ENCODE measurements around the gene KIAA1217.

KIAA1217 gene

DNA sequence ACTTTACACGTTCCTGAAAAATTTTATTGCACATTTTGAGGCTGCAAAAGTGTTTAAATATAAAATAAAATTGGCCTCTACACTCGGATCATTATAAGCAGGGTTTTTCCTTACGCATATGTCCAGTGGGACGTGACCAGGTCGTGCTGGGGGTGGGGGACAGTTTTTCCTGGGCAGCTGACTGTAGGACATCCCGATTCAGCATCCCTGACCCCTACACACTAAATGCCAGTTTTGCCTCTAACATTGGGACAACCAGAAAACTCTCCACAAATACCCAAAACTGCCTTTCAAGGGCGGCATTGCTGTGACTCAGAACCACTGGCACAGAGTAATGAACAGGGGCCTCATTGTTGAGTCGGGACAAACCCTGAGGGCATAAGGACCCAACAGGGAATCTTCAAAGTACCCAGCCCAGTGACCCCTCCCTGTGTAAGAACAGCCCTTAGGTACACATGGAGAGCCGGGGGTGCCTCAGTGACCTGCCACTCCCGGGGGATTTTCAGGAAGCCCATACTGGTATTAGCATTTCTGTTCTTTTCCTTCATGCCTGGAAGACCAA is 344.2 kb downstream of the KIAA1217 start:
- no peak overlapping the region for H3K4me2 ChIP-seq (ENCODE audit: low read length)

DNA sequence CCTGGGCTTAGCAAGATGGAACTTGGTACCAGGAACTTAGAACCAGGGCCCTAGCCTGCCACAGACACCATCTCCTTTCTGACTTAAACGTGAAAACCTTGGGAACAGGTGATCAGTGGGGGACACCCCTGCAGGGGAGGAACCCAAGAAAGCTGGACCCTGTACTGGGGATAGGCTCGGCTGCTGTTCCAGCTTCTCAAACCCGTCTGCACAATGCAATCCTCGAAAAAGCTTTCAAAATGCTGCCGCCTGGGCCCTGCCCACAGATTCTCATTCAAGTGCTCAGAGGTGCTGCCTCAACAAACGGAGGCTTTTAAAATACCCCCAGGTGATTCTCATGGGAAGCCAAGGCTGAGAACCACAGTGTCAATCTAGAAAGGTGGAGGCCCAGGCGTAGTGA is 345.1 kb downstream of the KIAA1217 start:
- Histone ChIP-seq H2AFZ (ENCODE audit: low read depth, low read length) (no peak overlapping the region), H4K20me1 (ENCODE audit: insufficient read depth, low read length) (no peaks in the 10 kb centered on the region), H3K9ac (ENCODE audit: low read length) (no peak overlapping the region), H3K27ac (ENCODE audit: low read length) (no peak overlapping the region), H3K79me2 (ENCODE audit: low read length) (no peaks in the 10 kb centered on the region), H3K4me2 (ENCODE audit: low read length) (no peak overlapping the region), H3K4me1 (ENCODE audit: low read length) (no peaks in the 10 kb centered on the region), H3K9me3 (ENCODE audit: insufficient read depth, low read length) (no peaks in the 10 kb centered on the region), H3K4me3 (ENCODE audit: low read length) (no peak overlapping the region), H3K36me3 (replicated peaks; ENCODE audit: low read depth, low read length) (no peaks in the 10 kb centered on the region), H3K27me3 (ENCODE audit: low read depth, low read length) (no peaks in the 10 kb centered on the region)
- TF ChIP-seq, protein P1, sequence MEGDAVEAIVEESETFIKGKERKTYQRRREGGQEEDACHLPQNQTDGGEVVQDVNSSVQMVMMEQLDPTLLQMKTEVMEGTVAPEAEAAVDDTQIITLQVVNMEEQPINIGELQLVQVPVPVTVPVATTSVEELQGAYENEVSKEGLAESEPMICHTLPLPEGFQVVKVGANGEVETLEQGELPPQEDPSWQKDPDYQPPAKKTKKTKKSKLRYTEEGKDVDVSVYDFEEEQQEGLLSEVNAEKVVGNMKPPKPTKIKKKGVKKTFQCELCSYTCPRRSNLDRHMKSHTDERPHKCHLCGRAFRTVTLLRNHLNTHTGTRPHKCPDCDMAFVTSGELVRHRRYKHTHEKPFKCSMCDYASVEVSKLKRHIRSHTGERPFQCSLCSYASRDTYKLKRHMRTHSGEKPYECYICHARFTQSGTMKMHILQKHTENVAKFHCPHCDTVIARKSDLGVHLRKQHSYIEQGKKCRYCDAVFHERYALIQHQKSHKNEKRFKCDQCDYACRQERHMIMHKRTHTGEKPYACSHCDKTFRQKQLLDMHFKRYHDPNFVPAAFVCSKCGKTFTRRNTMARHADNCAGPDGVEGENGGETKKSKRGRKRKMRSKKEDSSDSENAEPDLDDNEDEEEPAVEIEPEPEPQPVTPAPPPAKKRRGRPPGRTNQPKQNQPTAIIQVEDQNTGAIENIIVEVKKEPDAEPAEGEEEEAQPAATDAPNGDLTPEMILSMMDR (IDR thresholded peaks at IDR 0.05; ENCODE audit: low read depth, low read length) = no peak
- TF ChIP-seq EZH2phosphoT487 (IDR thresholded peaks at IDR 0.05; ENCODE audit: low read depth) = no peak

More for the DNA sequence above, 344.2 kb downstream of the KIAA1217 start:
- Histone ChIP-seq H3K9ac (ENCODE audit: low read length) (no peak overlapping the region), H3K4me3 (ENCODE audit: low read length) (no peak overlapping the region), H3K79me2 (ENCODE audit: low read length) (no peaks in the 10 kb centered on the region), H3K9me3 (ENCODE audit: insufficient read depth, low read length) (no peaks in the 10 kb centered on the region), H3K36me3 (replicated peaks; ENCODE audit: low read depth, low read length) (no peaks in the 10 kb centered on the region), H4K20me1 (ENCODE audit: insufficient read depth, low read length) (no peaks in the 10 kb centered on the region), H3K4me1 (ENCODE audit: low read length) (no peaks in the 10 kb centered on the region), H3K27me3 (ENCODE audit: low read depth, low read length) (no peaks in the 10 kb centered on the region), H3K27ac (ENCODE audit: low read length) (no peak overlapping the region), H2AFZ (ENCODE audit: low read depth, low read length) (no peak overlapping the region)
- no peak for TF ChIP-seq EZH2phosphoT487 (IDR thresholded peaks at IDR 0.05; ENCODE audit: low read depth)
- TF ChIP-seq, protein P1 (IDR thresholded peaks at IDR 0.05; ENCODE audit: low read depth, low read length) = no peak

DNA sequence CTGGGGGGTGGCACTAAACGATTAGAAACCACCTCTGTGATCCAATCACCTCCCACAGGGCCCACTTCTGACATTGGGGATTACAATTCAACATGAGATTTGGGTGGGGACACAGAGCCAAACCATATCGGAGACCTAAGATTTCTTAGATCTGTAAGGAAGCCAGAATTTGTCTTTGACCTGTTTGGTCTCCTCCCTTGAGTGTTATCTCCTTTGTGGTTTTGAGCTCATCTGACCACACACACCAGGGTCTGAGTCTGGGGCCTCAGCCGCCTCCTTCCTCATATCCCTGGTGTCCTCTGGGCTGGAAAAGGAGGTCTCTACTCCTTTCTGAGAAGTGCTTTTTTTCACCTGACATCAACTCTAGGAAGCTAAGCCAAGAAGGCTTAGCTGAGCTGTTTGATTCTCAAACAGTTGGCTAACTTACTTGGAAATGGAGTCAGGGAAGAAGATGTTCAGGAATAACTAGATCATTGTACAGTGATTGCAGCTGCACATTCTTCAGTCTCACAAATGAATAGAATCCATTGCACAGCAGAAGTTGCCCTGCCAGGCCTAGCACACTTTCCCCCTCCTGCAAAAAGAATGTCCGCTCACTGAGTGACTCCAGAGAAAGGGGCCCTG is 347.3 kb downstream of the KIAA1217 start:
- H3K27me3 ChIP-seq (ENCODE audit: low read depth, low read length) = no peaks in the 10 kb centered on the region
- H3K36me3 ChIP-seq (replicated peaks; ENCODE audit: low read depth, low read length) = no peaks in the 10 kb centered on the region
- no peaks in the 10 kb centered on the region for H3K4me1 ChIP-seq (ENCODE audit: low read length)
- H3K9me3 ChIP-seq (ENCODE audit: insufficient read depth, low read length) = no peaks in the 10 kb centered on the region
- H3K79me2 ChIP-seq (ENCODE audit: low read length) = no peaks in the 10 kb centered on the region
- no peaks in the 10 kb centered on the region for H4K20me1 ChIP-seq (ENCODE audit: insufficient read depth, low read length)
- no peak overlapping the region for H3K9ac ChIP-seq (ENCODE audit: low read length)
- H2AFZ ChIP-seq (ENCODE audit: low read depth, low read length) = no peak overlapping the region
- no peak for TF ChIP-seq EZH2phosphoT487 (IDR thresholded peaks at IDR 0.05; ENCODE audit: low read depth)
- TF ChIP-seq, protein P1 (IDR thresholded peaks at IDR 0.05; ENCODE audit: low read depth, low read length) = no peak
- H3K4me3 ChIP-seq (ENCODE audit: low read length) = no peak overlapping the region
- no peak overlapping the region for H3K27ac ChIP-seq (ENCODE audit: low read length)
- no peak overlapping the region for H3K4me2 ChIP-seq (ENCODE audit: low read length)

DNA sequence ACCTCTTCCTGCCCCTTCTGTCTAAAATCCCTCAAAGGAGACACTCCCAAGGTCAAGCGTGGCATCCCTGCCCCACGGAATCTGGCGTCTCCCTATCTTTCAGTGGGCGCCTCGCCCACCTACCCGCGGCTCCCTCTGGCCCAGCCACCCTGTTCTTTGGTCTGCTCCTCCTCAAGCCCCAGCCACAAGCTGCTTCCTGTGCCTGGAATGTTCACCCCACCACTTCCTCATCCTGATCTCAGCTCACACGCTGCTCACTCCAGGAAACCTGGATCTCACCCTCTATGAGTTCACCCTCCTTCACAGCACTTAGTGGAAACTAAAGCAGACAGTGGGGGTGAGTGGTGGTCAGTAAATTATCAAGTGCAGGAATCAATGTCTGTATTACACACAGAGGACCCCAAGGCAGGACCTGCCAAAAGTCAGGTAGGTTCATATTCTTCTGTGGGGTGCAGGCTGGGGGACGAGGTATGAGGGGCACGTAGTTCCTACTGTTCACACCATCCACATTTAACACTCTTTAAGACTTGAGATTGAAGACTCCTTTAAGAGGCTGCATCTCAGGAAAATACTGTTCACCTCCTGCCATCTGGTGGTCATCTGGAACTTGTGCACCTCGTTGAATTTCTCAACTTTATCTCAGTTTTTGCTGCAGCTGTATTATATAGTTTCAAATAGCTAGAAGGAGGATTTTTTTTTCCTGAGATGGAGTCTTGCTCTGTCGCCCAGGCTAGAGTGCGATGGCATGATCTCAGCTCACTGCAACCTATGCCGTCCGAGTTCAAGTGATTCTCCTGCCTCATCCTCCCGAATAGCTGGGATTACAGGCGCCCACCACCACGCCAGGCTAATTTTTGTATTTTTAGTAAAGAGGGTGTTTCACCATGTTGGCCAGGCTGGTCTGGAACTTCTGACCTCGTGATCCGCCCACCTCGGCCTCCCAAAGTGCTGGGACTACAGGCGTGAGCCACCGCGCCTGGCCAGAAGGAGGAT is 348.1 kb downstream of the KIAA1217 start:
- Histone ChIP-seq H3K4me2 (ENCODE audit: low read length) (no peak overlapping the region), H4K20me1 (ENCODE audit: insufficient read depth, low read length) (no peaks in the 10 kb centered on the region), H2AFZ (ENCODE audit: low read depth, low read length) (no peak overlapping the region), H3K79me2 (ENCODE audit: low read length) (no peaks in the 10 kb centered on the region), H3K4me3 (ENCODE audit: low read length) (no peak overlapping the region), H3K9me3 (ENCODE audit: insufficient read depth, low read length) (no peaks in the 10 kb centered on the region), H3K27ac (ENCODE audit: low read length) (no peak overlapping the region), H3K36me3 (replicated peaks; ENCODE audit: low read depth, low read length) (no peaks in the 10 kb centered on the region), H3K27me3 (ENCODE audit: low read depth, low read length) (no peaks in the 10 kb centered on the region), H3K9ac (ENCODE audit: low read length) (no peak overlapping the region), H3K4me1 (ENCODE audit: low read length) (no peaks in the 10 kb centered on the region)
- no peak for TF ChIP-seq EZH2phosphoT487 (IDR thresholded peaks at IDR 0.05; ENCODE audit: low read depth)
- TF ChIP-seq, protein P1 (IDR thresholded peaks at IDR 0.05; ENCODE audit: low read depth, low read length) = peak; percentile 60
